Suprapubic skin (tissue), 4 donors: ENCODE measurements around the gene TSHZ1. TPM values are rescaled to one million over a fixed set of nuclear protein-coding genes. Genes with fewer than 3 reads are reported as not detected.

Experiments used
- DNase-seq, 2 donors: peaks; one replicate each; pipeline ENCODE4 v3.0.0-alpha.2; 2019; ENCODE audit warnings: low spot score in 2 of 2
- H3K27ac ChIP-seq: fragments of 200-600 bp; sonication (generic); one replicate; pipeline ENCODE4 v1.5.1; 2019
- H3K27me3 ChIP-seq: fragments of 200-600 bp; sonication (generic); one replicate; pipeline ENCODE4 v1.5.1; 2019
- H3K36me3 ChIP-seq: fragments of 200-600 bp; sonication (generic); one replicate; pipeline ENCODE4 v1.5.1; 2019
- H3K4me1 ChIP-seq: fragments of 200-600 bp; sonication (generic); one replicate; pipeline ENCODE4 v1.5.1; 2019
- H3K4me3 ChIP-seq: fragments of 200-600 bp; sonication (generic); one replicate; pipeline ENCODE4 v1.5.1; 2019; ENCODE audit warnings: mild to moderate bottlenecking
- H3K9me3 ChIP-seq: fragments of 200-600 bp; sonication (generic); one replicate; pipeline ENCODE4 v1.5.1; 2019
- CTCF ChIP-seq, 2 donors: fragments of 200-600 bp in 1 of 2; fragments of 450-650 bp in 1 of 2; sonication (generic) in 1 of 2; IDR thresholded peaks; one replicate each; pipeline ENCODE4 v1.5.1; 2016 to 2019; ENCODE audit warnings: antibody characterized with exemption in 2 of 2, mild to moderate bottlenecking in 1 of 2, moderate library complexity in 1 of 2
- EP300 ChIP-seq: sonication (generic); formaldehyde crosslinking; IDR thresholded peaks from one replicate; pipeline ENCODE4 v1.6.1; 2017; ENCODE audit warnings: antibody characterized with exemption
- POLR2A ChIP-seq, 2 donors: fragments of 450-650 bp; IDR thresholded peaks; one replicate each; pipeline ENCODE4 v1.6.1; 2017; ENCODE audit warnings: antibody characterized with exemption in 2 of 2, mild to moderate bottlenecking in 2 of 2, moderate library complexity in 2 of 2
- POLR2AphosphoS5 ChIP-seq, 3 donors: sonication (generic); formaldehyde crosslinking; IDR thresholded peaks; one replicate each; pipeline ENCODE4 v1.6.1; 2017; ENCODE audit warnings: antibody characterized with exemption in 3 of 3
- WGBS: methylation state at CpG from one replicate; pipeline ENCODE4 v1.1.5; 2018; 5-methylcytosine and 5-hydroxymethylcytosine counted together
- total RNA-seq, 4 donors: library from RNA; depleted of rRNA; stranded (reverse); fragments of >200 nt; gene quantifications; one replicate each; pipeline ENCODE4 v1.1.0, GENCODE V29; 2016

Gene TSHZ1
- total RNA-seq, 4 donors from 2014 or later = 15.2 to 24.5 (median 20.3) TPM

DNA sequence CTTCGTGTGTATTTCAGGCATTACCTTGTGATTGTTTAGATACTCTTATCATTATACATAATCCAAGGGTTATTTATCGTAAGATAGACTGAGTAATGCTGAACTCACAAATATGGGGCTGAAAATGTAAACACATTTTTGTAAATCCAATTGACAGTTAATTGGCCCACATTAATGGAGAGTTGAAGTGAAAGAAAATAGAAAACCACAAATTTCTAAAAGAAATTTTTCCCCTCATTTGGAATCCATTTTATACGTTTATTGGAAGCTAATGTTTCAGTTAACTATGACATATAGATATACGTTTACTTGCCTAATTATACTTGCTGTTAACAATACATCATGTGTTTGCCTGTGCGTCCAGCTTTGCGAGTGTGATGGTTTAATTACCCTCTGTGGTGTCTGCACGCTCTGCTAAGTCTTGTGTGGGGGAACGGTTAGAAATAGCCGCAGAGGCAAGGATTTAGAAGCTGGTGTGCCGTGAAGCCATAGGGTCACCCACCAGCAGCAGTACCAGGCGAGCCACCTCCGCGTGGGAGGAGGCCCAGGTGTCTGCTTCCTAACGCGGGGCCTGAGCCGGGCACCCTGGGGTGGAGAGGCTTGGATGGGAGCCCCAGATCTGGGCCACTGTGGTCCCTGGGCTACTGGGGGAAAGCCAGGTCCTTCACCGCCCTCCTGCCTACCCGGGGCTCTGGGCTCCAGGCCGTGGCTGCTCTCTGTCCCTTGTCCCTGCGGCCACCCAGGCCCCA, 38.0 kb downstream of the TSHZ1 start:
- H3K9me3 ChIP-seq = no peaks in the 10 kb centered on the region
- 76% methylated on average over 18 of the region's 20 CpGs for WGBS
- H3K27me3 ChIP-seq = no peaks in the 10 kb centered on the region
- peaks cover 40% of the 10 kb centered on the region for H3K4me1 ChIP-seq
- H3K36me3 ChIP-seq = no peaks in the 10 kb centered on the region
- DNase-seq = no peak
- TF ChIP-seq POLR2AphosphoS5 (IDR thresholded peaks at IDR 0.05) (no peak), POLR2A (IDR thresholded peaks at IDR 0.05) (no peak), CTCF (IDR thresholded peaks at IDR 0.05) (no peak), EP300 (no peak)
- H3K27ac ChIP-seq = peak overlapping the region; percentile 84
- H3K4me3 ChIP-seq = peak overlapping the region; percentile 49

DNA sequence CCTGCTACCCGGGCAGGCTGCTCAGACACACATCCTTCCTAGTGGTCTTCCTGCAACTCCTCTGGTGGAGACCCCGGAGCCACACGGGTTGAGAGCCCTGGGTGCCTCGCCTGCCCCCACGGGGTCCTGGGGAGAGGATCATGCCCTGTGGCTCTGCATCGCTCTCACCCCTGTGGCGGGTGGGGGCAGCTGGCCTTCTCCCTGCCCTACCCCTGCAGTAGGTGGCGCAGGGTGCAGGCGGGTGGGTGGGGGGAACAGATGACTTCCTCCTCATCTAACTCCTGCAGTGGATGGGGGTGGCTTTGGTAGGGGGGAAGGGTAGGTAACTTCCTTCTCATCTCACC, 38.5 kb downstream of the TSHZ1 start:
- Histone ChIP-seq H3K4me3 (no peak overlapping the region), H3K9me3 (no peaks in the 10 kb centered on the region), H3K36me3 (no peaks in the 10 kb centered on the region), H3K4me1 (peaks cover 44% of the 10 kb centered on the region), H3K27me3 (no peaks in the 10 kb centered on the region), H3K27ac (peak overlapping the region; percentile 84)
- DNase-seq = no peak
- no peak for TF ChIP-seq EP300
- no peak for TF ChIP-seq CTCF (IDR thresholded peaks at IDR 0.05)
- TF ChIP-seq POLR2AphosphoS5 (IDR thresholded peaks at IDR 0.05) = no peak
- TF ChIP-seq POLR2A (IDR thresholded peaks at IDR 0.05) = no peak
- WGBS = 93% methylated on average over 8 of the region's 9 CpGs

GRCh38 chr18:75249672-75250470, 39.3 kb downstream of the TSHZ1 start:
- H3K27me3 ChIP-seq = no peaks in the 10 kb centered on the region
- H3K4me1 ChIP-seq = peaks cover 44% of the 10 kb centered on the region
- WGBS = 91% methylated on average over 16 of the region's 18 CpGs
- no peak for TF ChIP-seq EP300
- TF ChIP-seq CTCF (IDR thresholded peaks at IDR 0.05) = no peak
- no peak for TF ChIP-seq POLR2A (IDR thresholded peaks at IDR 0.05)
- no peak for TF ChIP-seq POLR2AphosphoS5 (IDR thresholded peaks at IDR 0.05)
- no peak for DNase-seq
- no peak overlapping the region for H3K4me3 ChIP-seq
- H3K36me3 ChIP-seq = no peaks in the 10 kb centered on the region
- H3K9me3 ChIP-seq = no peaks in the 10 kb centered on the region
- H3K27ac ChIP-seq = no peak overlapping the region

DNA sequence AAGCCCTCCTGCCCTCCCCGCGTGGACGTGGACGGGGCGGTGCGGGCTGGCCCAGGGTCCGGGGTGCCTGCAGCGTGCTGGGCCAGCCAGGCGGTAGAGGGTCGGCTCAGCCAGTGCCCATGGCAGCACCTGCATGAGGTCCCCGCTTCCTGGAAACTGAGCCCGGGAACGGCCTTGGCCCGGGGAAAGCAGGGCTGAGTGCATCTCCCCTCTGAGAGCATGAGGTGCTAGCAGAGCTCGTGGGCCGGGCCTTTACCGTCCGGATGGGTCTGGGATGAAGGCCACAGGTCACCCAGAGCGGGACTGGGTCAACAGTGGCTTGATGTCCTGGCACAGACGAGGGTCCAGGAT, 39.8 kb downstream of the TSHZ1 start:
- Histone ChIP-seq H3K4me1 (peaks cover 44% of the 10 kb centered on the region), H3K36me3 (no peaks in the 10 kb centered on the region), H3K27me3 (no peaks in the 10 kb centered on the region), H3K4me3 (no peak overlapping the region), H3K27ac (no peak overlapping the region), H3K9me3 (no peaks in the 10 kb centered on the region)
- TF ChIP-seq POLR2A (IDR thresholded peaks at IDR 0.05) (no peak), EP300 (no peak), CTCF (IDR thresholded peaks at IDR 0.05) (no peak), POLR2AphosphoS5 (IDR thresholded peaks at IDR 0.05) (no peak)
- whole genome bisulfite sequencing = 93% methylated on average over 11 of the region's 20 CpGs
- no peak for DNase-seq

DNA sequence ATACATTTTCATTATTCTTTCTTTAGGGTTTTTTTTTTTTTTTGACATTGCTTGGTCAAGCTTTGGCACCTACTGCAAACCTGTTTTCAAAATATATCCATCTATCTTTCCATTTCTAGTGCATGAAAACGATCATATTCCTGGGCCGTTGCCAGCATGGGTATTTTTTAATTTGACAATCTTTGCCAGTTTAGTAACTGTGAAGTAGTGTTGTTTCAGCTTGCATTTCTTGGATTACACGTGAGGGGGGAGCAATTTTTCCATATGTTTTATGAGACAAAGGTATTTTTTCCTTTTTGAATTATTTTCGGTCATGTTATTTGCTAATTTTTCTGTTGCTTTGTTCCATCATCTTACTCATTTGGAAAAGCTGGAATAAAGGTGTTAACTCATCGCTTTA, 40.9 kb downstream of the TSHZ1 start:
- DNase-seq = no peak
- no peak overlapping the region for H3K27ac ChIP-seq
- WGBS = 61% methylated on average over 5 of the region's 5 CpGs
- H3K4me1 ChIP-seq = peaks cover 37% of the 10 kb centered on the region
- no peaks in the 10 kb centered on the region for H3K27me3 ChIP-seq
- no peak overlapping the region for H3K4me3 ChIP-seq
- H3K36me3 ChIP-seq = no peaks in the 10 kb centered on the region
- H3K9me3 ChIP-seq = no peaks in the 10 kb centered on the region
- TF ChIP-seq POLR2AphosphoS5 (IDR thresholded peaks at IDR 0.05) (no peak), POLR2A (IDR thresholded peaks at IDR 0.05) (no peak), EP300 (no peak), CTCF (IDR thresholded peaks at IDR 0.05) (no peak)
